Amygdala (tissue), 56 donors: ENCODE results near the gene USP32.
"Not testable (repeated sequence)": the region's sequence is repeated elsewhere in the genome, so short reads cannot be mapped to it uniquely, and the experiment has no call there.

Experiments used
- DNase-seq, 56 donors: peaks; one replicate each; lab custom pipeline; 2025; lab: John Stamatoyannopoulos, UW

Gene USP32

DNA sequence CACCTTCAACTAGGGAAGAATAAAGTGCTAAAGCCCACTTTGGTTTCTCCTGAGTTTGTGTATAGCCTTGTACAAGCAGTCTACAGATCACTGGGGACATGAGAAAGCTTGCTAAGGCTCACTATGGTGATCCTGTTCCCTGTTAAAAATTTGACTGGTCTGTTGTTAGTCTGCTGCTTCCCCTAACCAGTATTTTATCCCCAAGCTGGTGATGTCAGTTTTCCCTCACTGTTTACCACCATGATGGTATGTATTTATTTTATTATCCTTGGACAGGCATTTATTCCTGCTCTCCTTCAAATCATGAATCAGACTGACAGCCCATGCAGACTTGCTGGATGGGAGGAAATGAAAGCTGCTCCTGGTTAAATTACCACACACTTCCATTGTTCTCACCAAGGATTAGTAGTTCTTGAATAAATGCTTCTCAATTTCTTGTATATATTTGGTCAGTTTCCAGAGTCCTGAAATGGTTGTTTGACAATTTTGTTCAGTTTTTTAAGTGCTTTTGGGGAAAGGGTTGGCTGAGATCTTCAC lies 142.6 kb downstream of the USP32 start:
- no peak for DNase-seq

DNA sequence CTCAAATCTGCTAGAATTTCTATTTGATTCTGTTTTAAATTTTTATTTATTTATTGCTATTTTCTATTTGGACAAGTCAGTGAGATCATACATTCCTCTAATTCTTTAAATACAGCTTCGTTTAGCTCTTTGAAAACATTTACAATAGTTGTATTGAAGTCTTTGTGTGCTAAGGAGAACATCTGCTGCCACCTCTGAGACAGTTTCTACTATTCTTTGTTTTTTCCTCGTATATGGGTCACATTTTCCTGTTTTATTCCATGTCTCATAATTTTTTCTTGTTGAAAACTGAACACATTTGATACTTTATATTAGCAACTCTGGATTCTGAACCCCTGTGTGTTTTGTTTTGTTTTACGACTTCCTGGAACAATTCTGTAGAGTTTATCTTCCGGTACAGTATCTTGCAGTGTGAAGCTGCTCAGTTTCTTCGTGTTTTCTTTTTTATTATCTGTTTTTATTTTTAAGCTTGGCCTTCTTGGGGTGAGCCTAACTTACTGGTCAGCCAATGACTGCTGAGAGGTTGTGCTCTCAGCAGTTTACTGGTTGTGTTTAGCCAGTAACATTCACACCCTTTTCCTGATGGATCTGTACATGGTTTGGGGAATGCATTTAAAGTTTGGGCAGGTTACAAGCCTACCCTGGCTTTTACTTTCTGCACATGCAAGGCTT lies 143.2 kb downstream of the USP32 start:
- DNase-seq = no peak

GRCh38 chr17:60247836-60248461 lies 144.0 kb downstream of the USP32 start:
- DNase-seq = no peak

DNA sequence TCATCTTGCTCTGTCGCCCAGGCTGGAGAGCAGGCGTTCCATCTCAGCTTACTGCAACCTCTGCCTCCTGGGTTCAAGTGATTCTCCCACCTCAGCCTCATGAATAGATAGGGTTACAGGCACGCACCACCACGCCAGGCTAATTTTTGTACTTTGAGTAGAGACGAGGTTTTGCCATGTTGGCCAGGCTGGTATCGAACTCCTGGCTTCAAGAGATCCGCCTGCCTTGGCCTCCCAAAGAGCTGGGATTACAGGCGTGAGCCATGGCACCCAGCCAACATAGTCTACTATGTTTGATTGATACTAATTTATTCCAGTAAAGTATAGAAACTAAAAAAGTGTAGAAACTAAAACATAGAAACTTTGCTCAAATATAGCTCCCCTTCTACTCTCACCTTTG lies 147.3 kb downstream of the USP32 start:
- DNase-seq = no peak

GRCh38 chr17:60240290-60240689 lies 151.6 kb downstream of the USP32 start:
- no peak for DNase-seq

- DNase-seq = no peak
Measured at GRCh38 chr17:60231691-60232090, 160.2 kb downstream of the USP32 start.

- peak in 5 of 56 donors; percentile 4 to 23 (median 6) for DNase-seq
Measured at GRCh38 chr17:60231234-60231633, 160.7 kb downstream of the USP32 start.

- DNase-seq = no peak
Measured at GRCh38 chr17:60230358-60230757, 161.6 kb downstream of the USP32 start.

GRCh38 chr17:60229188-60229802 lies 162.6 kb downstream of the USP32 start:
- no peak for DNase-seq

DNA sequence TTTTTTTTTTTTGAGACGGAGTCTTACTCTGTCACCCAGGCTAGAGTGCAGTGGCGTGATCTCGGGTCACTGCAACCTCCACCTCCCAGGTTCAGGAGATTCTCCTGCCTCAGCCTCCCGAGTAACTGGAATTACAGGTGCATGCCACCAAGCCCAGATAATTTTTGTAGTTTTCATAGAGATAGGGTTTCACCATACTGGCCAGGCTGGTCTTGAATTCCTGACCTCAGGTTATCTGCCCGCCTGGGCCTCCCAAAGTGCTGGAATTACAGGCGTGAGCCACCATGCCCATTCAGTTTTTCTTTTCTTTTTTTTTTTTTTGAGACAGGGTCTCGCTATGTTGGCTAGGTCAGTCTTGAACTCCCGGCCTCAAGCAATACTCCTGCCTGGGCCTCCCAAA lies 164.7 kb downstream of the USP32 start:
- not testable (repeated sequence) for DNase-seq

DNA sequence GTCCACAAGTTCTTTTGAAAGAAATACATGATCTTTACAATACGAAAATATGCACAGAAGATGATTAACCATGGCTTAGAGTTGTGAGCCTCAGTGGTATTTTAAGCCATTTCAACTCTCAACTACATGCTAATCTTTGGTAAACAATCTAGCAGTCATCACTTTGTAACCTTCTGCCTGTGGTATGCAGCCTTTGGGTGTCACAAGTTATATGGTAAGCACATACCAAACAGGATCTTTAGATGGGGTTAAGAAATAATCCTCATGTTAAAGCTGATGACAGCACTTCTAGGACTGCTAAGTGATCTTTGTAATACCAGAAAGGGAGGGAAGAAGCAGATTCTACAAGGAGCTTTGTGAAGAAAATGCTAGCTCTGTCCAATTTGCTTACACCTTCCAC lies 167.9 kb downstream of the USP32 start:
- DNase-seq = no peak

DNA sequence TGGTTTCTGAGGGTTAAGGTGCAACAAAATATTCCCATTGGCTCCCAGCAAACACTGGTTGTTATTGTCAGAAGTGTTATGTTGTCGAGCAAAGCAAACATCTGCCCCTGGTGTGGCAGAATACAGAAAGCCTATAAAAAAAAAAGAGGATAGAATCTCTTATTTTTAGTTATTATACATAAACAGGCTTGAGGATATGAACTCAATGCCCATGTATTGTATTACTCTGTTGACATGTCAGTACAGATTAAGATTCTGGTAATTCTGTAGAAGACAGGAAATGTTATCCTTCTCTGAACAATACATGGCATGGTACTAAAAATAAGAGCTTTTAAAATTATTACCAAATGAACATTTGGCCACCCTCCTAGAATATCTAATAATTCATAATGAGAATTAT lies 168.5 kb downstream of the USP32 start:
- DNase-seq = no peak

GRCh38 chr17:60218774-60219173 lies 173.2 kb downstream of the USP32 start:
- DNase-seq = not testable (repeated sequence)

DNA sequence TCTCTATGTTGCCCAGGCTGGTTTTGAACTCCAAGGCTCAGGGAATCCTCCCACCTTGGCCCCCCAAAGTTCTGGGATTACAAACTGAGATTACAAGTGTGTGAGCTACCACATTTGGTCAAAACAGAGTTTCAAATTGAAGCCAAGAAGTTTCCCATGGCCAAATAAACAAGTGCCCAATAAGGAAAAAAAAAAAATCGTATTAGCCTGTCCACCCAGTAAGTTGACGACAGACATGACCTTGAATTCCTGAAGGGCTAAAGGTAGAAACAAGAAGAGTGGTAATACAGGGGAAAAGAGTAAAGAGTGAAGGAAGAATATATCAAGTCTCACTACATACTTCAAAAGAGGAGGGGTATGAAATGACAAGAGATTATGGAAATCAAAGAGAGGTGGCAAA lies 176.0 kb downstream of the USP32 start:
- not testable (repeated sequence) for DNase-seq

DNA sequence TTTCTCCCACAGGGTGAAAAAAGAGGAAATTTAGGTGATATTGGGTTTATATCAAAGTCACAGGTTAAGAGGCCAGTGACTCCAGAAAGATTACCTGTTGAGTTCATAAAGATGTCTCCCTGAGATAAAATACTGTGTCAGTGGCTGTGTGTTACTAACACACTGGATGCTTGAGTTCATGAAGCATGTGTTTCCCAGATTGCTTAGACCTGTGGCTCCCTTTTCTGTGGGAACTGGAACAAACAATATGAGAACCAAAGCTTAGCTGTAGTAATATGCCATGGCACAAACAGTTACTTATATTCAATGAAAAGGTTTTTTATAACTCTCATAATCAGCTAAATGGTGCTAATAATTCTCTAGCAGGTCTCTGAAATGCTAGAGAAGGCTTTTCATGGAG lies 180.7 kb downstream of the USP32 start:
- not testable (repeated sequence) for DNase-seq

- DNase-seq = not testable (repeated sequence)
Measured at GRCh38 chr17:60208302-60208701, 183.6 kb downstream of the USP32 start.

GRCh38 chr17:60205782-60206181 lies 186.2 kb downstream of the USP32 start:
- not testable (repeated sequence) for DNase-seq

- DNase-seq = not testable (repeated sequence)
Measured at GRCh38 chr17:60198630-60199029, 193.3 kb downstream of the USP32 start.

DNA sequence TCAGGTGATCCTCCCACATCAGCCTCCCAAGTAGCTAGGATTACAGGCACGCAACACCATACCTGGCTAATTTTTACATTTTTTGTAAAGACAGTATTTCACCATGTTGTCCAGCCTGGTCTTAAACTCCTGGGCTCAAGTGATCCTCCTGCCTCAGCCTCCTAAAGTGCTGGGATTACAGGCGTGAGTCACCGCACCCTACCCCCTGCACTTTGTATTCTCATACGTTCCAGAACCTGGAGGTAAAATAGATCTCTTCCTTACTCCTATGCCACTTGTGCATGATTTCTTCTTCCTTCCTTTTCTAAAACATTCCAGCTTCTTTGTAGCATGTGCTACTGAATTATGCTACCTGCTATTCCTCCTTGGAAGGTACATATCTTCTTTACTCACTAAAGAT lies 197.8 kb downstream of the USP32 start:
- not testable (repeated sequence) for DNase-seq

DNA sequence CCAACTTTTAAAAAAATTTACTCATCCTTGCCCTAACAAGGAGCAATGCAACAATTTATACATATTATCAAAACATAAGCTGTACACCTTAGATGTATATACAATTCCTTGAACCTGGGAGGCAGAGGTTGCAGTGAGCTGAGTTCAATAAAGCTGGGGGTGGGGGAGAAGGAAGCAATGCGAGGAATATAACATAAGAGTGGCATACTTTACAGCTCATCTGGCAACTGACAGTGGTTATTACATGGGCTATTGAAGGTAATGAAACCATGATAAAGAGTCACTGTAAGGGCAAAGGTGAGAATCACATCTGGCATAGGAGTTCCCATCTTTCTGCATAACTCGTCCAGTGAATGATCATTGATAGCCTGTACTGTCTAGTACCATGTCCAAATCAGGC lies 198.5 kb downstream of the USP32 start:
- DNase-seq = no peak

DNA sequence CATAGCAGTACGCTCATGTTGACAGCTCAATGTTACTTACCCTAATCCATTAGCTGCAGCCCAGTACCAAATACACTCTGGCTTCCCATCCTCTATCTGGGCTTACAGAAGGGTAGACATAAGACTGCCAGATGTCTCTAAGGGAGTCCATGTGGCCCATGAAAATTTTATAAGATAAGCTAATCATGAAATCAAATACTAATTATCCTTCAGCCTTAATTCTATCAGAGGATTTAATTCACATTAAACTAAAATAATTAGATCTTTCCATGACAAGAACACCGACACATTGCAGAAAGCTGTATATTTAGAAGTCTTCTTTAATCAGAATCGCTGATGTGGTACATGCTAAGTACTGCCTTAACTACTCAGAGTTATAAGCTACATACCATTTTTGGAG lies 198.9 kb downstream of the USP32 start:
- not testable (repeated sequence) for DNase-seq

DNA sequence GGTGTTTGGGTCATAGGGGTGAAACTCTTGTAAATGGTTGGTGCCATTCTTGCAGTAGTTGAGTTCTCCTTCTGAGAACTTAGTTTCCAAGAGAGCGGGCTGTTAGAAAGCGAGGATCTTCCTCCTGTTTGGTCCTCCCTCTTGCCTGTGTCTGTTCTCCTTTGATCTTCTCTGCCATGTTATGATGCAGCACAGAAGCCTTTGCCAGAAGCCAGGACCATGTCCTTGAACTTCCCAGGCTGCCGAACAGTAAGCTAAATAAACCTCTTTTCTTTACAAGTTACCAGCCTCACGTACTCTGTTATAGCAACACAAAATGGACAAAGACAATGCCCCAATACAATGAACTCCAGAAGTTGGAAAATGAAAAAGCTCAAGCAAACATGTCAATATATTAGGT lies 201.9 kb downstream of the USP32 start:
- DNase-seq = not testable (repeated sequence)
